HepG2 (cell line): ENCODE data around the gene TTC31. TPM values are rescaled to one million over a fixed set of nuclear protein-coding genes. Genes with fewer than 3 reads are reported as not detected.

Experiments
- ARID2 ChIP-seq: sonication (generic); formaldehyde crosslinking; IDR thresholded peaks from 2 replicates; pipeline ENCODE4 v1.8.1; 2022; ENCODE audit warnings: mild to moderate bottlenecking, missing genetic modification reagents, borderline replicate concordance
- CBX1 ChIP-seq: IDR thresholded peaks from one replicate; pipeline ENCODE4 v1.6.1; 2016; ENCODE audit warnings: antibody characterized with exemption, low read depth
- CSRNP1 ChIP-seq: sonication (generic); formaldehyde crosslinking; IDR thresholded peaks from 2 replicates; pipeline ENCODE4 v1.8.1; 2023; ENCODE audit warnings: mild to moderate bottlenecking, missing genetic modification reagents
- ELK4 ChIP-seq: sonication (generic); formaldehyde crosslinking; IDR thresholded peaks from 2 replicates; pipeline ENCODE4 v1.9.0; 2021; ENCODE audit warnings: missing genetic modification reagents, borderline replicate concordance
- GTF2F1 ChIP-seq: fragments of 150-350 bp; IDR thresholded peaks from 2 replicates; pipeline ENCODE4 v1.6.1; 2014; ENCODE audit warnings: low read length
- KDM1A ChIP-seq: IDR thresholded peaks from 2 replicates; pipeline ENCODE4 v1.6.1; 2016; ENCODE audit warnings: missing compliant biosample characterization
- MBD4 ChIP-seq: IDR thresholded peaks from 2 replicates; pipeline ENCODE4 v1.6.1; 2012; ENCODE audit warnings: low read length, inconsistent platforms, borderline replicate concordance
- NAIF1 ChIP-seq: sonication (generic); formaldehyde crosslinking; IDR thresholded peaks from 2 replicates; pipeline ENCODE4 v1.5.0; 2020; ENCODE audit warnings: mild to moderate bottlenecking, missing genetic modification reagents, borderline replicate concordance
- NFYC ChIP-seq: IDR thresholded peaks from 2 replicates; pipeline ENCODE4 v1.6.1; 2016; ENCODE audit warnings: missing genetic modification reagents, missing compliant biosample characterization
- NRL ChIP-seq: sonication (generic); formaldehyde crosslinking; IDR thresholded peaks from 2 replicates; pipeline ENCODE4 v1.5.0; 2020; ENCODE audit warnings: missing genetic modification reagents, mild to moderate bottlenecking, moderate library complexity, borderline replicate concordance
- PAX8 ChIP-seq: sonication (generic); formaldehyde crosslinking; IDR thresholded peaks from 2 replicates; pipeline ENCODE4 v1.8.0; 2022; ENCODE audit warnings: mild to moderate bottlenecking, missing genetic modification reagents, borderline replicate concordance
- PCBP1 ChIP-seq: fragments of 200-400 bp; formaldehyde crosslinking; IDR thresholded peaks from 2 replicates; pipeline ENCODE4 v1.6.1; 2017; ENCODE audit warnings: mild to moderate bottlenecking, low read depth, low read length, borderline replicate concordance
- SKIL ChIP-seq: sonication (generic); formaldehyde crosslinking; IDR thresholded peaks from 2 replicates; pipeline ENCODE4 v1.8.0; 2022; ENCODE audit warnings: missing genetic modification reagents, mild to moderate bottlenecking, moderate library complexity, borderline replicate concordance
- TFAP4 ChIP-seq: sonication (generic); IDR thresholded peaks from 2 replicates; pipeline ENCODE4 v1.6.1; 2016; ENCODE audit warnings: low read depth, borderline replicate concordance
- ZBTB25 ChIP-seq: IDR thresholded peaks from 2 replicates; pipeline ENCODE4 v1.6.1; 2018; ENCODE audit warnings: missing genetic modification reagents
- ZBTB38 ChIP-seq: sonication (generic); formaldehyde crosslinking; IDR thresholded peaks from 2 replicates; pipeline ENCODE4 v1.5.1; 2020; ENCODE audit warnings: mild to moderate bottlenecking, missing genetic modification reagents
- ZC3H13 ChIP-seq: sonication (generic); formaldehyde crosslinking; IDR thresholded peaks from 2 replicates; pipeline ENCODE4 v1.8.1; 2023; ENCODE audit warnings: mild to moderate bottlenecking, missing genetic modification reagents, moderate library complexity
- ZNF34 ChIP-seq: sonication (generic); formaldehyde crosslinking; IDR thresholded peaks from 2 replicates; pipeline ENCODE4 v1.4.0; 2020; ENCODE audit warnings: mild to moderate bottlenecking, missing genetic modification reagents, borderline replicate concordance
- ZNF383 ChIP-seq: sonication (generic); formaldehyde crosslinking; IDR thresholded peaks from 2 replicates; pipeline ENCODE4 v1.4.0; 2020; ENCODE audit warnings: missing genetic modification reagents, mild to moderate bottlenecking, borderline replicate concordance
- ZNF720 ChIP-seq: sonication (generic); formaldehyde crosslinking; IDR thresholded peaks from 2 replicates; pipeline ENCODE4 v1.4.0; 2020; ENCODE audit warnings: missing genetic modification reagents
- ZNF775 ChIP-seq: sonication (generic); formaldehyde crosslinking; IDR thresholded peaks from 2 replicates; pipeline ENCODE4 v1.4.0; 2020; ENCODE audit warnings: missing genetic modification reagents, mild to moderate bottlenecking, moderate library complexity, borderline replicate concordance
- ZNF839 ChIP-seq: sonication (generic); formaldehyde crosslinking; IDR thresholded peaks from 2 replicates; pipeline ENCODE4 v1.4.0; 2020; ENCODE audit warnings: missing genetic modification reagents, mild to moderate bottlenecking, borderline replicate concordance
- polyA plus RNA-seq, 8 experiments: library from polyadenylated mRNA; depleted of rRNA in 3 of 8; stranded (reverse) in 7 of 8; unstranded in 1 of 8; fragments of >200 nt; fragmentation: Illumina TruSeq in 4 of 8; extraction: Trizol in 4 of 8; gene quantifications; 2 replicates each; pipeline versions ENCODE4 v1.2.1 to v1.2.3, GENCODE V29; 2011 to 2016; ENCODE audit warnings: low read depth in 4 of 8, missing spikeins in 1 of 8, mixed read lengths in 1 of 8; ENCODE audit not compliant: insufficient read depth in 1 of 8
- total RNA-seq, 5 experiments: library from RNA; depleted of rRNA; stranded (reverse); fragments of >200 nt; fragmentation: Illumina TruSeq; extraction: Trizol; gene quantifications; 2 replicates each; pipeline ENCODE4 v1.2.3, GENCODE V29; 2016; ENCODE audit warnings: low read depth in 1 of 5

The TTC31 gene
- total and polyA plus RNA-seq, 2 of the 13 experiments (the other 11 are each of a cell fraction or from before 2014, with no cell fraction given), result 28.3 to 39.5 TPM

GRCh38 chr2:74507145-74507925 lies 24.5 kb downstream of the TTC31 start, which contains the start of gene PCGF1 (continued):
- TF ChIP-seq TFAP4 (peak; percentile 61; the same call in 1 of the 2 replicates), NFYC (peak; percentile 80), NRL (CRISPR knock-in tag) (peak; percentile 74; the same call in 1 of the 2 replicates), ZNF34 (CRISPR knock-in tag) (peak; percentile 59; the same call in 1 of the 2 replicates), KDM1A (no peak), GTF2F1 (no peak), ARID2 (CRISPR knock-in tag) (no peak; the same call in 1 of the 2 replicates), MBD4 (no peak), PCBP1 (peak; percentile 78; the same call in 1 of the 2 replicates), SKIL (CRISPR knock-in tag) (no peak; the same call in 1 of the 2 replicates), CSRNP1 (peak; percentile 80), NAIF1 (CRISPR knock-in tag) (peak; percentile 14; the same call in 1 of the 2 replicates), PAX8 (peak; percentile 93; the same call in 1 of the 2 replicates), ZNF720 (CRISPR knock-in tag) (no peak), ELK4 (no peak), ZBTB25 (CRISPR knock-in tag) (peak; percentile 78; the same call in 1 of the 2 replicates), ZC3H13 (CRISPR knock-in tag) (peak; percentile 100), ZNF383 (peak; percentile 97), ZNF839 (CRISPR knock-in tag) (0 out of 2 replicates have a peak, but pooled peaks have one; percentile 44), ZBTB38 (CRISPR knock-in tag) (peak; percentile 89), CBX1 (peak; percentile 66), ZNF775 (CRISPR knock-in tag) (peak; percentile 1; the same call in 1 of the 2 replicates)
